PC-3 (cell line): Measurements from ENCODE around the gene RNF125. TPM values are rescaled to one million over a fixed set of nuclear protein-coding genes. Genes with fewer than 3 reads are reported as not detected.

Experiments used
- ATAC-seq: fragments of 200-7000 bp; cut with Tn5 transposase; 2 replicates; pipeline ENCODE4 v1.9.1; 2020; ENCODE audit warnings: mild to moderate bottlenecking, moderate library complexity
- BruUV-seq: library from RNA; stranded (reverse); fragments of 400-500 nt; replicated peaks from 2 replicates; lab custom pipeline; 2021; lab: Mats Ljungman, UMichigan
- CTCF ChIA-PET: fragments of 300-600 bp; sonication (Branson Sonifier 250); formaldehyde crosslinking; loops from one replicate; lab custom pipeline; 2022; ENCODE audit warnings: antibody characterized with exemption; lab: Charles Lee
- POLR2A ChIA-PET: fragments of 300-600 bp; sonication (Branson Sonifier 250); formaldehyde crosslinking; loops from one replicate; lab custom pipeline; 2022; ENCODE audit warnings: antibody characterized with exemption; ENCODE audit not compliant: unreplicated experiment; lab: Charles Lee
- DNase-seq: peaks from one replicate; pipeline ENCODE4 v3.0.0-alpha.2; 2015
- H2AFZ ChIP-seq: fragments of 300-600 bp; sonication (generic); 2 replicates; pipeline ENCODE4 v1.6.0; 2016; ENCODE audit warnings: antibody characterized with exemption, low read length
- H3F3A ChIP-seq: fragments of 300-600 bp; sonication (generic); one replicate; pipeline ENCODE4 v1.6.0; 2017; ENCODE audit warnings: antibody characterized with exemption, low read length, control low read depth, mild to moderate bottlenecking; ENCODE audit not compliant: unreplicated experiment
- H3K27ac ChIP-seq: fragments of 300-600 bp; sonication (generic); 2 replicates; pipeline ENCODE4 v1.5.1; 2016; ENCODE audit warnings: mild to moderate bottlenecking, low read length
- H3K27me3 ChIP-seq: fragments of 300-600 bp; sonication (generic); 2 replicates; pipeline ENCODE4 v1.6.1; 2016; ENCODE audit warnings: low read length, mixed read lengths
- H3K36me3 ChIP-seq: fragments of 300-600 bp; sonication (generic); 2 replicates; pipeline ENCODE4 v1.6.1; 2016; ENCODE audit warnings: low read depth, mixed run types, low read length, mixed read lengths
- H3K4me1 ChIP-seq: fragments of 300-600 bp; sonication (generic); 2 replicates; pipeline ENCODE4 v1.5.1; 2016; ENCODE audit warnings: low read length; ENCODE audit not compliant: insufficient read depth
- H3K4me2 ChIP-seq: fragments of 300-600 bp; sonication (generic); 2 replicates; pipeline ENCODE4 v1.6.0; 2016; ENCODE audit warnings: low read length
- H3K4me3 ChIP-seq: fragments of 300-600 bp; sonication (generic); 2 replicates; pipeline ENCODE4 v1.5.1; 2016; ENCODE audit warnings: mild to moderate bottlenecking, low read length, mixed read lengths
- H3K79me2 ChIP-seq: fragments of 300-600 bp; sonication (generic); 2 replicates; pipeline ENCODE4 v1.6.1; 2017; ENCODE audit warnings: low read length, mixed read lengths
- H3K9ac ChIP-seq: fragments of 300-600 bp; sonication (generic); 2 replicates; pipeline ENCODE4 v1.6.0; 2016; ENCODE audit warnings: mild to moderate bottlenecking, low read length
- H3K9me2 ChIP-seq: fragments of 300-600 bp; sonication (generic); replicated peaks from 2 replicates; pipeline ENCODE4 v1.6.1; 2016; ENCODE audit warnings: mixed run types, low read length, mixed read lengths
- H3K9me3 ChIP-seq: fragments of 300-600 bp; sonication (generic); 2 replicates; pipeline ENCODE4 v1.6.1; 2016; ENCODE audit warnings: low read length, mixed read lengths
- H4K20me1 ChIP-seq: fragments of 300-600 bp; sonication (generic); 2 replicates; pipeline ENCODE4 v1.6.1; 2016; ENCODE audit warnings: low read length, mixed read lengths
- CTCF ChIP-seq: fragments of 300-600 bp; sonication (generic); conservative IDR thresholded peaks from 2 replicates; pipeline ENCODE4 v1.5.1; 2017; ENCODE audit warnings: antibody characterized with exemption, low read depth, mild to moderate bottlenecking, low read length
- EZH2 ChIP-seq: fragments of 300-600 bp; sonication (generic); IDR thresholded peaks from one replicate; pipeline ENCODE4 v1.6.1; 2017; ENCODE audit warnings: antibody characterized with exemption, mild to moderate bottlenecking, low read length; ENCODE audit not compliant: unreplicated experiment
- EZH2phosphoT487 ChIP-seq: fragments of 300-600 bp; sonication (generic); IDR thresholded peaks from 2 replicates; pipeline ENCODE4 v1.6.1; 2018; ENCODE audit warnings: mild to moderate bottlenecking, antibody characterized with exemption, low read length, borderline replicate concordance
- intact Hi-C: fragments of 100-400 bp; cut with micrococcal nuclease; formaldehyde crosslinking; loops from 2 replicates; pipeline ENCODE4 v1.9.0; 2023
- total RNA-seq: library from RNA; depleted of rRNA; stranded (reverse); fragments of >200 nt; gene quantifications from 2 replicates; pipeline ENCODE4 v1.2.3, GENCODE V29; 2014

Gene RNF125
- total RNA-seq, 1 experiment from 2014 or later, result 1.1 TPM

- ChIA-PET CTCF (no interaction called here), POLR2A (interaction anchor here (0.6 kb wide), 2 partner anchors 72 to 153 kb away, joined by 3 to 6 read pairs; no protein-coding TSS in a partner anchor)
- Histone ChIP-seq H4K20me1 (peaks cover 4% of the 10 kb centered on the region), H3K79me2 (peaks cover 44% of the 10 kb centered on the region), H3K9ac (peak within 1 kb of the TSS; percentile 83), H3F3A (no peaks in the 10 kb centered on the region), H3K36me3 (no peaks in the 10 kb centered on the region), H3K4me3 (peak within 1 kb of the TSS; percentile 82), H3K4me1 (peaks cover 3% of the 10 kb centered on the region; the same call in 1 of the 2 replicates), H3K9me3 (no peaks in the 10 kb centered on the region), H2AFZ (peak within 1 kb of the TSS; percentile 82), H3K27ac (peak within 1 kb of the TSS; percentile 79), H3K27me3 (no peaks in the 10 kb centered on the region), H3K4me2 (peak within 1 kb of the TSS; percentile 90), H3K9me2 (no peaks in the 10 kb centered on the region)
- intact Hi-C loops, result loop anchor here (1.0 kb wide), 1 partner anchor 149 kb away; the partner anchor contains the start of gene TRAPPC8
- TF ChIP-seq CTCF, result no peak
- TF ChIP-seq EZH2, result no peak
- no peak for TF ChIP-seq EZH2phosphoT487
- TSS peak; percentile 67 for BruUV-seq
- peak; percentile 54 for DNase-seq
- ATAC-seq, result peak; percentile 60
These were observed 73.2 kb downstream of the RNF125 start, which contains the start of gene RNF138 for GRCh38 chr18:32091724-32092421. TSS of gene RNF138 (plus strand) at chr18:32091874. CDS start at chr18:32092777, 903 bp downstream.

- POLR2A ChIA-PET, result no interaction called here
- BruUV-seq, result no TSS peak
These were observed 73.9 kb downstream of the RNF125 start for GRCh38 chr18:32092422-32093101.

More at GRCh38 chr18:32092422-32093101, 73.9 kb downstream of the RNF125 start:
- Histone ChIP-seq H3F3A (no peaks in the 10 kb centered on the region), H2AFZ (peak overlapping the region; percentile 59; the same call in 1 of the 2 replicates), H3K4me1 (peaks cover 3% of the 10 kb centered on the region; the same call in 1 of the 2 replicates), H3K27ac (peak overlapping the region; percentile 79; the same call in 1 of the 2 replicates), H3K9me3 (no peaks in the 10 kb centered on the region), H3K79me2 (peaks cover 50% of the 10 kb centered on the region), H3K36me3 (no peaks in the 10 kb centered on the region), H3K9ac (peak overlapping the region; percentile 83), H3K4me3 (peak overlapping the region; percentile 82), H3K4me2 (peak overlapping the region; percentile 90), H4K20me1 (peaks cover 4% of the 10 kb centered on the region), H3K27me3 (no peaks in the 10 kb centered on the region), H3K9me2 (no peaks in the 10 kb centered on the region)
- peak; percentile 90 for ATAC-seq
- intact Hi-C loops, result loop anchor here (1.0 kb wide), 1 partner anchor 149 kb away; the partner anchor contains the start of gene TRAPPC8
- DNase-seq, result peak; percentile 82
- CTCF ChIA-PET, result no interaction called here
- TF ChIP-seq CTCF (no peak), EZH2 (no peak), EZH2phosphoT487 (no peak)
